ENCODE data around the gene ACOT12. TPM values are rescaled to one million over a fixed set of nuclear protein-coding genes. Genes with fewer than 3 reads are reported as not detected.

ACOT12 gene
- total RNA-seq, 1 donor from 2014 or later = 0.46 TPM

DNA sequence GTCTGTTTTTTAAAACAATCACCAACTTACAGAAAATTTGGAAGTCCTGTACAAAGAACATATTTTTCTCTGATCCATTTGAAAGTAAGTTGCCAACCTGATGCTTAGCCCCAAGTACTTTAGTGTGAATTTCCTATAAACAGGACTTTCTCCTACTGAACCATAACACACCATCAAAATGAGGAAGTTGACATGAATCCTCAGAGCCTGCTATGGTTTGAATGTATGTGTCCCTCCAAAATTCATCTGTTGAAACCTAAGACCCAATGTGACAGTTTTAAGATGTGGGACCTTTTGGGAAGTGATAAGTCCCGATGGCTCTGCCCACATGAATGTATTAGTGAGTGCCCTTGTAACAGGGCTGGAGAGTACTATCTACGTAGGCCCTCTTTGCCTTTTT, 6.4 kb upstream of the ACOT12 start:
- DNase-seq (ENCODE audit: extremely low spot score, unreplicated experiment) = no peak
- H3K9me3 Mint-ChIP-seq = no peaks in the 10 kb centered on the region
- H3K36me3 Mint-ChIP-seq = no peaks in the 10 kb centered on the region
- H3K4me1 Mint-ChIP-seq (ENCODE audit: unreplicated experiment) = peaks cover 8% of the 10 kb centered on the region
- H3K27ac Mint-ChIP-seq = no peak overlapping the region
- no peak overlapping the region for H3K4me3 Mint-ChIP-seq
- peaks cover 16% of the 10 kb centered on the region for H3K27me3 Mint-ChIP-seq
- TF ChIP-seq, protein P1, sequence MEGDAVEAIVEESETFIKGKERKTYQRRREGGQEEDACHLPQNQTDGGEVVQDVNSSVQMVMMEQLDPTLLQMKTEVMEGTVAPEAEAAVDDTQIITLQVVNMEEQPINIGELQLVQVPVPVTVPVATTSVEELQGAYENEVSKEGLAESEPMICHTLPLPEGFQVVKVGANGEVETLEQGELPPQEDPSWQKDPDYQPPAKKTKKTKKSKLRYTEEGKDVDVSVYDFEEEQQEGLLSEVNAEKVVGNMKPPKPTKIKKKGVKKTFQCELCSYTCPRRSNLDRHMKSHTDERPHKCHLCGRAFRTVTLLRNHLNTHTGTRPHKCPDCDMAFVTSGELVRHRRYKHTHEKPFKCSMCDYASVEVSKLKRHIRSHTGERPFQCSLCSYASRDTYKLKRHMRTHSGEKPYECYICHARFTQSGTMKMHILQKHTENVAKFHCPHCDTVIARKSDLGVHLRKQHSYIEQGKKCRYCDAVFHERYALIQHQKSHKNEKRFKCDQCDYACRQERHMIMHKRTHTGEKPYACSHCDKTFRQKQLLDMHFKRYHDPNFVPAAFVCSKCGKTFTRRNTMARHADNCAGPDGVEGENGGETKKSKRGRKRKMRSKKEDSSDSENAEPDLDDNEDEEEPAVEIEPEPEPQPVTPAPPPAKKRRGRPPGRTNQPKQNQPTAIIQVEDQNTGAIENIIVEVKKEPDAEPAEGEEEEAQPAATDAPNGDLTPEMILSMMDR (conservative IDR thresholded peaks at IDR 0.05) = no peak

DNA sequence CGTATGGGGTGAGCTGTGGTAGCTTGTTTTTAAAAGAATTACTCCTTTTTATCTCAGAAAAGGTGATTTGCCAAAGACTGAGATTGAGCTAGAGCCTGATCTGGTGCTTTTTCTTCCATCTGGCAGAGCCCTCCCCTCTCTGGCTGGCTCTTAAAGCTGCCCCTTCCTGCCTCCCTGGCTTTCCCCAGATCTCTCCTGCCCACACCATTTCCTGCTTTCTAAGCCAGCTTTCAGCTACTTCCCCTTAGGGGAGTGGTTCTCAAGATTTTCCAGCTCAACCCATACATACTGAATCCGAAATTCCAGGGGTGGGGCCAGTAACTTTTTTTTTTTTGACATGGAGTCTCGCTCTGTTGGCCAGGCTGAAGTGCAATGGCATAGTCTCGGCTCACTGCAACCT, 4.8 kb upstream of the ACOT12 start:
- peaks cover 8% of the 10 kb centered on the region for H3K4me1 Mint-ChIP-seq (ENCODE audit: unreplicated experiment)
- no peaks in the 10 kb centered on the region for H3K9me3 Mint-ChIP-seq
- TF ChIP-seq, protein P1 (conservative IDR thresholded peaks at IDR 0.05) = no peak
- DNase-seq (ENCODE audit: extremely low spot score, unreplicated experiment) = no peak
- H3K36me3 Mint-ChIP-seq = no peaks in the 10 kb centered on the region
- no peak overlapping the region for H3K4me3 Mint-ChIP-seq
- H3K27ac Mint-ChIP-seq = no peak overlapping the region
- H3K27me3 Mint-ChIP-seq = peaks cover 28% of the 10 kb centered on the region

DNA sequence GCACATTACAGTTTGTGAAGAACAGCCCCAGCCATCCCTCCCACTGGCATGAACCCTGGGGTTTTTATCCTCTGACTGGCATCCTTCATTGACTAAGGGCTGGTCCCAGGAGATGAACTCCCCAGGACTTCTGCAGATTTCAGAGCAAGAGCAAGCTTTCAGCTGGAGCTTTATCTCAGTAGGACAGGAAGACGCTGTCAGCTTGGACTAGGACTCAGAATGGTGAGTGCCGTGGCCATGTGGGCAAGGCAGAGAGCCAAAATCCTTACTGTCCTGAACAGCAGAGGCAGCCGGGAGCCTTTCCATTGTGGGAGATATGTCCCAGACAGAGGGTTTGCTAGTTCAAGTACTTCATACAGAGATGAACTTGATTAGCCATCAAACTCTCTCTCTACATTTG, 3.2 kb upstream of the ACOT12 start:
- DNase-seq (ENCODE audit: extremely low spot score, unreplicated experiment) = no peak
- Mint-ChIP-seq H3K27me3 (peaks cover 40% of the 10 kb centered on the region), H3K9me3 (no peaks in the 10 kb centered on the region), H3K4me3 (no peak overlapping the region), H3K36me3 (no peaks in the 10 kb centered on the region), H3K4me1 (ENCODE audit: unreplicated experiment) (peaks cover 5% of the 10 kb centered on the region), H3K27ac (no peak overlapping the region)
- TF ChIP-seq, protein P1 (conservative IDR thresholded peaks at IDR 0.05) = no peak

DNA sequence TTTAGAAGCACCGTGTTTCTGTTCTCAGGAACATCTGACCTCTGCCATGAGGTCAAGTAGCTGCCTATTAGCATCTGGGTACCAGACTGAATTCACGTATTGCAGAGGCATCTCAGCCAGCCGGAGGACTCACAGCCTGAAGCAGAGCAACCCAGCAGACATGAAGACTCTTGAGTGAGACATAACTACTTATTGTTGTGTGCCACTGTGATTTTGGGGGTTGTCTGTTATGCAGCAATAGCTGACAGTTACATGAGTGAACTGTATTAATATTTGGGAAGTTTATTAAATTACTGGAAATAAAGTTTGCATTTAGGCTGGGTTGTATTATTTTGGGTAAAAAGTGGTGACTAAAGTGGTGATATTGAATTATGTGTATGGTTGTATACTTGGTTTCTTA, 1.3 kb upstream of the ACOT12 start:
- no peaks in the 10 kb centered on the region for H3K9me3 Mint-ChIP-seq
- peaks cover 50% of the 10 kb centered on the region for H3K27me3 Mint-ChIP-seq
- H3K27ac Mint-ChIP-seq = no peak overlapping the region
- no peaks in the 10 kb centered on the region for H3K36me3 Mint-ChIP-seq
- no peak for DNase-seq (ENCODE audit: extremely low spot score, unreplicated experiment)
- no peak overlapping the region for H3K4me3 Mint-ChIP-seq
- no peaks in the 10 kb centered on the region for H3K4me1 Mint-ChIP-seq (ENCODE audit: unreplicated experiment)
- TF ChIP-seq, protein P1 (conservative IDR thresholded peaks at IDR 0.05) = no peak

DNA sequence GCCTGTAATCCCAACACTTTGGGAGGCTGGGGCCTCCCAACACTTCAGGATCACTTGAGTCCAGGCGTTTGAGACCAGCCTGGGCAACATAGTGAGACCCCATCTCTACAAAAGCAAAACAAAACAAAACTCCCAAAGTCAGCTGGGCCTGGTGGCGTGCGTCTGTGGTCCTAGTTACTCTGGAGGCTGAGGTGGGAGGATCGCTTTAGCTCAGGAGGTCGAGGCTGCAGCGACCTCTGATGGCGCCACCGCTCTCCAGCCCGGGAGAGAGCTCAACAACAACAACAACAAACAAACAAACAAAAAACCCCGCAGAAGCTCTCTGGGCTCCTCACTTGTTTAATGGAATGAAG, 528 bp downstream of the ACOT12 start:
- H3K4me1 Mint-ChIP-seq (ENCODE audit: unreplicated experiment) = no peaks in the 10 kb centered on the region
- peak overlapping the region; percentile 73 for H3K4me3 Mint-ChIP-seq
- no peaks in the 10 kb centered on the region for H3K9me3 Mint-ChIP-seq
- TF ChIP-seq, protein P1 (conservative IDR thresholded peaks at IDR 0.05) = no peak
- no peak overlapping the region for H3K27ac Mint-ChIP-seq
- DNase-seq (ENCODE audit: extremely low spot score, unreplicated experiment) = no peak
- peaks cover 50% of the 10 kb centered on the region for H3K27me3 Mint-ChIP-seq
- no peaks in the 10 kb centered on the region for H3K36me3 Mint-ChIP-seq

DNA sequence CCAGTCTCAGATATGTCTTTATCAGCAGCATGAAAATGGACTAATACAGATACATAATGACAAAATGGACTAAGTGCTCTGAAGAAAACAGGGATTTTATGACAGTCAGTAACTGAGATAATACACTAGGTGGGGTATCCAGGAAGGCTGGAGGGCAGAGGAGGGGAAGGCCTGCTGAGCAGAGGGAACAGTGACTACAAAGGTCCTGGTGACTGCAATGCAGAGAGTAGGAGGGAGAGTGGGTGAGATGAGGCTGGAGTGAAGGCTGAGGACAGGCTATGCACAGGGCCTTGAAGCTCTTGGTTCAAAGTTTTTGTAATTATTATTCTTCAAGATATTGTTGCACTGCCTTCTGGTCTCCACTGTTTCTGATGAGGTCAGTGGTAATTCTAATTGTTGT, 4.9 kb downstream of the ACOT12 start:
- H3K36me3 Mint-ChIP-seq = no peaks in the 10 kb centered on the region

More for the DNA sequence above, 4.9 kb downstream of the ACOT12 start:
- Mint-ChIP-seq H3K9me3 (no peaks in the 10 kb centered on the region), H3K27ac (no peak overlapping the region), H3K4me3 (no peak overlapping the region), H3K27me3 (peaks cover 25% of the 10 kb centered on the region), H3K4me1 (ENCODE audit: unreplicated experiment) (no peaks in the 10 kb centered on the region)
- DNase-seq (ENCODE audit: extremely low spot score, unreplicated experiment) = no peak
- TF ChIP-seq, protein P1 (conservative IDR thresholded peaks at IDR 0.05) = no peak

Data from type B pancreatic cell (in vitro differentiated cells).